HepG2 (cell line): ENCODE results near the gene OGFR. TPM values are rescaled to one million over a fixed set of nuclear protein-coding genes. Genes with fewer than 3 reads are reported as not detected.
A peak's percentile ranks its signal among the peaks of the same experiment; 100 is the strongest.

Experiments used
- KLF16 ChIP-seq, 2 experiments: sonication (generic) in 1 of 2; formaldehyde crosslinking in 1 of 2; IDR thresholded peaks; 2 replicates each; pipeline versions ENCODE4 v1.6.1 to v1.8.0; 2016 to 2023; ENCODE audit warnings: missing genetic modification reagents in 2 of 2, missing compliant biosample characterization in 1 of 2
- KMT2B ChIP-seq: IDR thresholded peaks from 2 replicates; pipeline ENCODE4 v1.6.1; 2016; ENCODE audit warnings: missing genetic modification reagents, missing compliant biosample characterization
- NR2C2 ChIP-seq: sonication (generic); formaldehyde crosslinking; IDR thresholded peaks from 2 replicates; pipeline ENCODE4 v1.4.0; 2020; ENCODE audit warnings: missing genetic modification reagents, mild to moderate bottlenecking, moderate library complexity, borderline replicate concordance
- PAX8 ChIP-seq: sonication (generic); formaldehyde crosslinking; IDR thresholded peaks from 2 replicates; pipeline ENCODE4 v1.8.0; 2022; ENCODE audit warnings: mild to moderate bottlenecking, missing genetic modification reagents, borderline replicate concordance
- PHF8 ChIP-seq: sonication (generic); formaldehyde crosslinking; IDR thresholded peaks from 2 replicates; pipeline ENCODE4 v1.5.0; 2020; ENCODE audit warnings: missing genetic modification reagents
- POGZ ChIP-seq: sonication (generic); formaldehyde crosslinking; IDR thresholded peaks from 2 replicates; pipeline ENCODE4 v1.4.0; 2020; ENCODE audit warnings: mild to moderate bottlenecking, missing genetic modification reagents
- PPARG ChIP-seq: conservative IDR thresholded peaks from 2 replicates; pipeline ENCODE4 v1.6.1; 2016; ENCODE audit warnings: missing biosample characterization, missing genetic modification reagents
- SAFB2 ChIP-seq: sonication (generic); formaldehyde crosslinking; IDR thresholded peaks from 2 replicates; pipeline ENCODE4 v1.5.1; 2020; ENCODE audit warnings: missing genetic modification reagents, low read depth, mild to moderate bottlenecking, borderline replicate concordance
- SOX5 ChIP-seq: IDR thresholded peaks from 2 replicates; pipeline ENCODE4 v1.6.1; 2016; ENCODE audit warnings: borderline replicate concordance
- ZFP41 ChIP-seq: sonication (generic); formaldehyde crosslinking; IDR thresholded peaks from 2 replicates; pipeline ENCODE4 v1.4.0; 2020; ENCODE audit warnings: mild to moderate bottlenecking, missing genetic modification reagents, borderline replicate concordance
- ZNF10 ChIP-seq: sonication (generic); formaldehyde crosslinking; IDR thresholded peaks from 2 replicates; pipeline ENCODE4 v1.4.0; 2020; ENCODE audit warnings: mild to moderate bottlenecking, low read depth, missing genetic modification reagents, borderline replicate concordance
- ZNF20 ChIP-seq: sonication (generic); formaldehyde crosslinking; IDR thresholded peaks from 2 replicates; pipeline ENCODE4 v1.4.0; 2020; ENCODE audit warnings: mild to moderate bottlenecking, moderate library complexity, missing genetic modification reagents
- ZNF737 ChIP-seq: sonication (generic); formaldehyde crosslinking; IDR thresholded peaks from 2 replicates; pipeline ENCODE4 v1.5.0; 2020; ENCODE audit warnings: missing genetic modification reagents, mild to moderate bottlenecking, borderline replicate concordance
- ZNF772 ChIP-seq: sonication (generic); formaldehyde crosslinking; IDR thresholded peaks from 2 replicates; pipeline ENCODE4 v1.5.0; 2020; ENCODE audit warnings: mild to moderate bottlenecking, missing genetic modification reagents
- ZNF891 ChIP-seq: sonication (generic); formaldehyde crosslinking; IDR thresholded peaks from 2 replicates; pipeline ENCODE4 v1.5.0; 2020; ENCODE audit warnings: mild to moderate bottlenecking, missing genetic modification reagents
- polyA plus RNA-seq, 8 experiments: library from polyadenylated mRNA; depleted of rRNA in 3 of 8; stranded (reverse) in 7 of 8; unstranded in 1 of 8; fragments of >200 nt; fragmentation: Illumina TruSeq in 4 of 8; extraction: Trizol in 4 of 8; gene quantifications; 2 replicates each; pipeline versions ENCODE4 v1.2.1 to v1.2.3, GENCODE V29; 2011 to 2016; ENCODE audit warnings: low read depth in 4 of 8, missing spikeins in 1 of 8, mixed read lengths in 1 of 8; ENCODE audit not compliant: insufficient read depth in 1 of 8
- total RNA-seq, 5 experiments: library from RNA; depleted of rRNA; stranded (reverse); fragments of >200 nt; fragmentation: Illumina TruSeq; extraction: Trizol; gene quantifications; 2 replicates each; pipeline ENCODE4 v1.2.3, GENCODE V29; 2016; ENCODE audit warnings: low read depth in 1 of 5
- TF ChIP-seq, protein P1 (sequence below): sonication (generic); formaldehyde crosslinking; IDR thresholded peaks from 2 replicates; pipeline ENCODE4 v1.4.0; 2020; ENCODE audit warnings: mild to moderate bottlenecking, missing genetic modification reagents
- TF ChIP-seq, protein P2 (sequence below): IDR thresholded peaks from 2 replicates; pipeline ENCODE4 v1.6.1; 2016; ENCODE audit warnings: missing compliant biosample characterization, missing genetic modification reagents, borderline replicate concordance
- TF ChIP-seq, protein P3 (sequence below): sonication (generic); formaldehyde crosslinking; IDR thresholded peaks from 2 replicates; pipeline ENCODE4 v1.5.1; 2020; ENCODE audit warnings: mild to moderate bottlenecking, missing genetic modification reagents, borderline replicate concordance
- TF ChIP-seq, protein P4 (sequence below): IDR thresholded peaks from 2 replicates; pipeline ENCODE4 v1.6.1; 2016; ENCODE audit warnings: low read depth, borderline replicate concordance

Gene OGFR
- total and polyA plus RNA-seq, 2 of the 13 experiments (the other 11 are each of a cell fraction or from before 2014, with no cell fraction given): 47.7 to 81.8 TPM

DNA sequence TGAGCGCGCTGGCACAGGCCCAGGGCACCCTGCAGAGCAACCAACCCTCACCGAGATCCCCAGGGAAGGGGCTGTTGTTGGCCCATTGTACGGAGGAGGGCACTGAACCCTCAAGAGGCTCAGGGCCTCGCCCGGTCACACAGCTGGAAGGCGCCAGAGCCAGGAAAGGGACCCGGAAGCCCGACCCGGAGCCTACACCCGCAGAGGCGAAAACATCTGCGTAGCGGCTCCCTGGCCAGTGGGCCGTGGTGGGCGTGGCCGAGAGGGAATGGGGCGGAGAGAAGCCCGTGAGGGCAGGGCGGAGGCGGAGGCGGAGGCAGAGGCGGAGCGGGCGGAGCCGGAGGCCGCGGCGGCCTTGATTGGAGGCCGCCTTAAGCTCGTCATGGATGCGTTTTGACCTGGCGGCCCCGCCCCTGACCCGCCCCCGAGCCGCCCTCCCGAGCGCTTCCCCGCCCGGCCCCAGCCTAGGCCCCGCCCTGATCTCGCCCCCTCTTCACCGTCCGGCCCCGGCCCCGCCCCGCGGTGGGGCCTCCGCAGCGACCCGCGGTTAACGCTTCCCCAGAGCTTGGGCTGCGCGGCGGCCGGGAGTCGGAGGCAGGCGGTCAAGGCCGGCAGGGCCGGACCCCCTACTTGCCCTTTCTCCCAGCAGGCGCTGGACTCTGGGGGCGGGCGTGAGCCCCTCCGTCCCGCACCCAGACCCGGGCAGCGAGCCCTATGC is 10.5 kb upstream of the OGFR start (continued):
- TF ChIP-seq NR2C2 (CRISPR knock-in tag) (peak; percentile 66; the same call in 1 of the 2 replicates), KMT2B (CRISPR knock-in tag) (no peak; the same call in 1 of the 2 replicates), ZNF20 (CRISPR knock-in tag) (no peak), KLF16 (CRISPR knock-in tag; IDR thresholded peaks at IDR 0.05) (peak in 1 of 2 experiments; percentile 37; a peak in 1 of 4 replicates), SAFB2 (CRISPR knock-in tag) (peak; percentile 48; the same call in 1 of the 2 replicates), ZFP41 (no peak), ZNF891 (peak; percentile 44), SOX5 (CRISPR knock-in tag) (no peak; the same call in 1 of the 2 replicates), ZNF772 (CRISPR knock-in tag) (peak; percentile 87), POGZ (CRISPR knock-in tag) (no peak; the same call in 1 of the 2 replicates), ZNF10 (CRISPR knock-in tag) (no peak), PAX8 (peak; percentile 93; the same call in 1 of the 2 replicates), ZNF737 (CRISPR knock-in tag) (no peak), PHF8 (CRISPR knock-in tag) (peak; percentile 76), PPARG (CRISPR knock-in tag) (peak; percentile 75; the same call in 1 of the 2 replicates)
- TF ChIP-seq, protein P1, sequence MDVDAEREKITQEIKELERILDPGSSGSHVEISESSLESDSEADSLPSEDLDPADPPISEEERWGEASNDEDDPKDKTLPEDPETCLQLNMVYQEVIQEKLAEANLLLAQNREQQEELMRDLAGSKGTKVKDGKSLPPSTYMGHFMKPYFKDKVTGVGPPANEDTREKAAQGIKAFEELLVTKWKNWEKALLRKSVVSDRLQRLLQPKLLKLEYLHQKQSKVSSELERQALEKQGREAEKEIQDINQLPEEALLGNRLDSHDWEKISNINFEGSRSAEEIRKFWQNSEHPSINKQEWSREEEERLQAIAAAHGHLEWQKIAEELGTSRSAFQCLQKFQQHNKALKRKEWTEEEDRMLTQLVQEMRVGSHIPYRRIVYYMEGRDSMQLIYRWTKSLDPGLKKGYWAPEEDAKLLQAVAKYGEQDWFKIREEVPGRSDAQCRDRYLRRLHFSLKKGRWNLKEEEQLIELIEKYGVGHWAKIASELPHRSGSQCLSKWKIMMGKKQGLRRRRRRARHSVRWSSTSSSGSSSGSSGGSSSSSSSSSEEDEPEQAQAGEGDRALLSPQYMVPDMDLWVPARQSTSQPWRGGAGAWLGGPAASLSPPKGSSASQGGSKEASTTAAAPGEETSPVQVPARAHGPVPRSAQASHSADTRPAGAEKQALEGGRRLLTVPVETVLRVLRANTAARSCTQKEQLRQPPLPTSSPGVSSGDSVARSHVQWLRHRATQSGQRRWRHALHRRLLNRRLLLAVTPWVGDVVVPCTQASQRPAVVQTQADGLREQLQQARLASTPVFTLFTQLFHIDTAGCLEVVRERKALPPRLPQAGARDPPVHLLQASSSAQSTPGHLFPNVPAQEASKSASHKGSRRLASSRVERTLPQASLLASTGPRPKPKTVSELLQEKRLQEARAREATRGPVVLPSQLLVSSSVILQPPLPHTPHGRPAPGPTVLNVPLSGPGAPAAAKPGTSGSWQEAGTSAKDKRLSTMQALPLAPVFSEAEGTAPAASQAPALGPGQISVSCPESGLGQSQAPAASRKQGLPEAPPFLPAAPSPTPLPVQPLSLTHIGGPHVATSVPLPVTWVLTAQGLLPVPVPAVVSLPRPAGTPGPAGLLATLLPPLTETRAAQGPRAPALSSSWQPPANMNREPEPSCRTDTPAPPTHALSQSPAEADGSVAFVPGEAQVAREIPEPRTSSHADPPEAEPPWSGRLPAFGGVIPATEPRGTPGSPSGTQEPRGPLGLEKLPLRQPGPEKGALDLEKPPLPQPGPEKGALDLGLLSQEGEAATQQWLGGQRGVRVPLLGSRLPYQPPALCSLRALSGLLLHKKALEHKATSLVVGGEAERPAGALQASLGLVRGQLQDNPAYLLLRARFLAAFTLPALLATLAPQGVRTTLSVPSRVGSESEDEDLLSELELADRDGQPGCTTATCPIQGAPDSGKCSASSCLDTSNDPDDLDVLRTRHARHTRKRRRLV (CRISPR knock-in tag): peak; percentile 6; the same call in 1 of the 2 replicates
- TF ChIP-seq, protein P2, sequence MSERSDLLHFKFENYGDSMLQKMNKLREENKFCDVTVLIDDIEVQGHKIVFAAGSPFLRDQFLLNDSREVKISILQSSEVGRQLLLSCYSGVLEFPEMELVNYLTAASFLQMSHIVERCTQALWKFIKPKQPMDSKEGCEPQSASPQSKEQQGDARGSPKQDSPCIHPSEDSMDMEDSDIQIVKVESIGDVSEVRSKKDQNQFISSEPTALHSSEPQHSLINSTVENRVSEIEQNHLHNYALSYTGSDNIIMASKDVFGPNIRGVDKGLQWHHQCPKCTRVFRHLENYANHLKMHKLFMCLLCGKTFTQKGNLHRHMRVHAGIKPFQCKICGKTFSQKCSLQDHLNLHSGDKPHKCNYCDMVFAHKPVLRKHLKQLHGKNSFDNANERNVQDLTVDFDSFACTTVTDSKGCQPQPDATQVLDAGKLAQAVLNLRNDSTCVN (CRISPR knock-in tag): peak; percentile 74; the same call in 1 of the 2 replicates
- TF ChIP-seq, protein P3, sequence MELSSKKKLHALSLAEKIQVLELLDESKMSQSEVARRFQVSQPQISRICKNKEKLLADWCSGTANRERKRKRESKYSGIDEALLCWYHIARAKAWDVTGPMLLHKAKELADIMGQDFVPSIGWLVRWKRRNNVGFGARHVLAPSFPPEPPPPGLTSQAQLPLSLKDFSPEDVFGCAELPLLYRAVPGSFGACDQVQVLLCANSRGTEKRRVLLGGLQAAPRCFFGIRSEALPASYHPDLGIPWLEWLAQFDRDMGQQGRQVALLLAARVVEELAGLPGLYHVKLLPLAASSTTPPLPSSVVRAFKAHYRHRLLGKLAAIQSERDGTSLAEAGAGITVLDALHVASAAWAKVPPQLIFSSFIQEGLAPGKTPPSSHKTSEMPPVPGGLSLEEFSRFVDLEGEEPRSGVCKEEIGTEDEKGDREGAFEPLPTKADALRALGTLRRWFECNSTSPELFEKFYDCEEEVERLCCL (CRISPR knock-in tag): 0 out of 2 replicates have a peak, but pooled peaks have one; percentile 69
- TF ChIP-seq, protein P4, sequence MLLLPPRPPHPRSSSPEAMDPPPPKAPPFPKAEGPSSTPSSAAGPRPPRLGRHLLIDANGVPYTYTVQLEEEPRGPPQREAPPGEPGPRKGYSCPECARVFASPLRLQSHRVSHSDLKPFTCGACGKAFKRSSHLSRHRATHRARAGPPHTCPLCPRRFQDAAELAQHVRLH (CRISPR knock-in tag): peak; percentile 67; the same call in 1 of the 2 replicates
